Panc1 (cell line): ENCODE measurements around the gene SPEG.

Experiments used
- CTCF ChIP-seq: fragments of 450-650 bp; IDR thresholded peaks from 2 replicates; pipeline ENCODE4 v1.5.1; 2017; ENCODE audit warnings: mild to moderate bottlenecking
- SIN3A ChIP-seq: IDR thresholded peaks from 2 replicates; pipeline ENCODE4 v1.6.1; 2012; ENCODE audit warnings: low read depth, mild to moderate bottlenecking, low read length, moderate library complexity, borderline replicate concordance; ENCODE audit not compliant: insufficient read depth

DNA sequence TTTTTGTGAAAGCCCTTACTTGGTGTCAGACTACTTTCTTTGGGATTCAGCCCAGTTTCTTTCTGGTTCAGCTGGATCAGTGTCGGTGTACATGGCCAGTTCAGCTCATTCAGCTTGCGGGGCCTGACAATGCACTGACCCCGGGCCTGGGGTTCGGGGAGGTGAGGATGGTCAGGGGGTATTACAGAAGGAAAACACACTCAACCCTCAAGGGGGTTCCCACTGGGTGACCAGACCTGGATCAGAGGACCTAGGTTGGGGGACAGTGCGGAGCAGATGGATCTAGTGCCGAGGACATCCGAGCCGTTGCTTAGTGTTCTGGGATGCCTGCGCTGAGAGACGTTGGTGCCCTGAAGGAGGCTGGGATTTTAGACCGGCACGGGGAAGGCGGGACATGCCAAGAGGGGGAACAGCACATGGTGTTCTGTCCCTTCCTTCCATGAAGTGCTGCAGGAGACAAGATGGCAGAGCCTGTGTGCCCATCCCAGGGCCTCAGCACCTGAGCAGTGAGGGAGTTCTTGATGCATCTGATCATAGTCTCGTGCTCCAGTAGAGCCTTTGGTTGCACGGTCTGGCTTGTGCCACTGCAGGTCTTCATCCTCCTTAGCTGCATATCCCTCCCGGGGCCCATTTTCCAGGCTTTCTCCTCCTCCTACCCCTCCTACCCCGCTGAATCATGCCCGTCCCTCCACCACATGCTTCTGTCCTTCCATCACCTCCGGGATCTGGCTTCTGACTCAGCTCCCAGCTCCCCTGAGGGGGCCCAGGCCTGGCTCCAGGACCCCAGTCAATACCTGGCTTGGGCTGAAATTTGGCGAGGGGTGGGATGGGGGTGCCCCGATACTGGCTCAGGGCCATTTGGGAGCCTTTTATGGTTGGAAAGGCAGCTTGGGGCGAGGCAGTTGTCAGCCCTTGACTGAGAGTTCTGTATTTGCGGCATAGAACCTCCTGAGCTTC is 18.0 kb downstream of the SPEG start:
- no peak for TF ChIP-seq CTCF
- no peak for TF ChIP-seq SIN3A
